ENCODE results near the gene MRC2.

Gene MRC2

GRCh38 chr17:62649570-62649969, 22.1 kb downstream of the MRC2 start:
- in situ Hi-C loops (cut with MboI; ENCODE audit: low sequenced_read_pairs, unreplicated experiment) = no loop called here
- DNase-seq (ENCODE audit: low spot score) = no peak
- TF ChIP-seq, protein P1, sequence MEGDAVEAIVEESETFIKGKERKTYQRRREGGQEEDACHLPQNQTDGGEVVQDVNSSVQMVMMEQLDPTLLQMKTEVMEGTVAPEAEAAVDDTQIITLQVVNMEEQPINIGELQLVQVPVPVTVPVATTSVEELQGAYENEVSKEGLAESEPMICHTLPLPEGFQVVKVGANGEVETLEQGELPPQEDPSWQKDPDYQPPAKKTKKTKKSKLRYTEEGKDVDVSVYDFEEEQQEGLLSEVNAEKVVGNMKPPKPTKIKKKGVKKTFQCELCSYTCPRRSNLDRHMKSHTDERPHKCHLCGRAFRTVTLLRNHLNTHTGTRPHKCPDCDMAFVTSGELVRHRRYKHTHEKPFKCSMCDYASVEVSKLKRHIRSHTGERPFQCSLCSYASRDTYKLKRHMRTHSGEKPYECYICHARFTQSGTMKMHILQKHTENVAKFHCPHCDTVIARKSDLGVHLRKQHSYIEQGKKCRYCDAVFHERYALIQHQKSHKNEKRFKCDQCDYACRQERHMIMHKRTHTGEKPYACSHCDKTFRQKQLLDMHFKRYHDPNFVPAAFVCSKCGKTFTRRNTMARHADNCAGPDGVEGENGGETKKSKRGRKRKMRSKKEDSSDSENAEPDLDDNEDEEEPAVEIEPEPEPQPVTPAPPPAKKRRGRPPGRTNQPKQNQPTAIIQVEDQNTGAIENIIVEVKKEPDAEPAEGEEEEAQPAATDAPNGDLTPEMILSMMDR (IDR thresholded peaks at IDR 0.05; ENCODE audit: borderline replicate concordance, control extremely low read depth, extremely low read depth, insufficient read depth, missing control alignments) = no peak

- in situ Hi-C loops (cut with MboI; ENCODE audit: low sequenced_read_pairs, unreplicated experiment) = no loop called here
Measured at GRCh38 chr17:62650587-62650986, 23.1 kb downstream of the MRC2 start.

GRCh38 chr17:62652251-62653001, 25.0 kb downstream of the MRC2 start:
- in situ Hi-C loops (cut with MboI; ENCODE audit: low sequenced_read_pairs, unreplicated experiment) = no loop called here
- TF ChIP-seq, protein P1 (IDR thresholded peaks at IDR 0.05; ENCODE audit: borderline replicate concordance, control extremely low read depth, extremely low read depth, insufficient read depth, missing control alignments) = no peak
- DNase-seq (ENCODE audit: low spot score) = peak; percentile 63

More at GRCh38 chr17:62650587-62650986, 23.1 kb downstream of the MRC2 start:
- TF ChIP-seq, protein P1 (IDR thresholded peaks at IDR 0.05; ENCODE audit: borderline replicate concordance, control extremely low read depth, extremely low read depth, insufficient read depth, missing control alignments) = no peak
- DNase-seq (ENCODE audit: low spot score) = no peak

GRCh38 chr17:62653002-62653825, 25.7 kb downstream of the MRC2 start:
- peak; percentile 91 for DNase-seq (ENCODE audit: low spot score)
- TF ChIP-seq, protein P1 (IDR thresholded peaks at IDR 0.05; ENCODE audit: borderline replicate concordance, control extremely low read depth, extremely low read depth, insufficient read depth, missing control alignments) = no peak
- in situ Hi-C loops (cut with MboI; ENCODE audit: low sequenced_read_pairs, unreplicated experiment) = no loop called here

DNA sequence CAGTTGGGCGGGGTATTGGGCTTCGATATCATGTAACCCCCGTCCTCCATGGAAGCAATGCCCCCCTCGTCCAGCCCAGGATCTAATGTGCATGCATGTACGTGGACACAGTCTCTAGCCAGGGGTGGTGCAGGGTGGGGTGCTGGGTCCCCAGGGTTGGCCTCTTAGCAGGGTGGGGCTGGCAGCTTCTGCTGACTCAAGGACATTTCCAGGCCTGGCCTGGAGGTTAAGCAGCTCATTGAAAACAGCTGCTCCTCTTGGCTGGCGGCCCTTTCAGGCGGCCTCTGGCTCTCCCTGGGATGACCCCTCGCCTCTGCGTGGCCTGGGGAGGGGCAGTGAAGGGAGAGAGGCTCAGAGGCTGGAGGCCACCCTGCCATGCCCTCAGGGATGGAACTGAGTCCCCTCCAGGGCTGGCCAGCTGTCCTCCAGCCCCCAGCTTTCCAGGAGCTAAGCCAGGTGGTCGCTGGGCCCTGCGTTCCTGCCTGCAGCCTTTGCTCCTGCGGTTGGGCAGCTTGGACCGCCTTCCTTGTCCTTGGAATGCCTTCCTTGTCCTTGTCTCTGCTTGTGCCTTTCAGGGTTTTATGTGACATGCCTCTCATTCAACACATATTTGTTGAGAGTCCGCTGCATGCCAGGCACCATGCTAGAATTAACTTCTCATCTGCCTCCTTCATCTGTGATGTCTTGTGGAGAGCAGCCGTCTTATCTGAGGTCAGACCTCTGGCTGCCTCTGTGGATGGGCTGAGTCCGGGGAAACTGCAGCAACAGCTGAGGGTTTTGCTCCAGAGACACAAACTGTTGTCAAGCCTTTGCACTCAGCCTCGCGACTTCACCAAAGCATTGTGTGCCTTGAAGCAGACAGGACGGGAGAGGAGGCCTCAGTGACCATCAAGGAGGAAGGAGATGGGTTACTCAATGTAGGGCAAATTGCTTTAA, 26.6 kb downstream of the MRC2 start:
- TF ChIP-seq, protein P1 (IDR thresholded peaks at IDR 0.05; ENCODE audit: borderline replicate concordance, control extremely low read depth, extremely low read depth, insufficient read depth, missing control alignments) = no peak
- in situ Hi-C loops (cut with MboI; ENCODE audit: low sequenced_read_pairs, unreplicated experiment) = no loop called here
- peak; percentile 46 for DNase-seq (ENCODE audit: low spot score)

DNA sequence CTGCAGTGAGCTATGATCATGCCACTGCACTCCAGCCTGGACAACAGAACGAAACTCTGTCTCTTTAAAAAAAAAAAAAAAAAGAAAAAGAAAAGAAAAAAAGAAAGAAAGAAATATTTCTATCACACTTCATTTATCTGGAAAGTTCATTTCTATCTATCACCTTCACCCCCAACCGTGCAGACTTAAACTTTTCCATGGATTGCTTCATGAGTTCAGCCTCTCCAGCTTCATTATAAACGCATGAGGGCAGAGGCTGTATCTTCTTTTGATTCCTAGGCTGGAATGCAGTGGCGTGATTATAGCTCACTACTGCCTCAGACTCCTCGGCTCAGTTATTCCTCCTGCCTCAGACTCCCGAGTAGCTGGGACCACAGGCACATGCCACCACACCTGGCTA, 28.2 kb downstream of the MRC2 start:
- DNase-seq (ENCODE audit: low spot score) = no peak
- in situ Hi-C loops (cut with MboI; ENCODE audit: low sequenced_read_pairs, unreplicated experiment) = no loop called here
- TF ChIP-seq, protein P1 (IDR thresholded peaks at IDR 0.05; ENCODE audit: borderline replicate concordance, control extremely low read depth, extremely low read depth, insufficient read depth, missing control alignments) = no peak

All from GM13976 (cell line).